HG03432 (cell line): ENCODE measurements around the gene CLMN.
"Not testable (repeated sequence)": the region's sequence is repeated elsewhere in the genome, so short reads cannot be mapped to it uniquely, and the experiment has no call there.

Experiments used
- ATAC-seq: cut with Tn5 transposase; IDR thresholded peaks from one replicate; pipeline ENCODE4 v1.9.1; 2021; ENCODE audit warnings: mild to moderate bottlenecking, moderate library complexity; ENCODE audit not compliant: unreplicated experiment

CLMN gene

DNA sequence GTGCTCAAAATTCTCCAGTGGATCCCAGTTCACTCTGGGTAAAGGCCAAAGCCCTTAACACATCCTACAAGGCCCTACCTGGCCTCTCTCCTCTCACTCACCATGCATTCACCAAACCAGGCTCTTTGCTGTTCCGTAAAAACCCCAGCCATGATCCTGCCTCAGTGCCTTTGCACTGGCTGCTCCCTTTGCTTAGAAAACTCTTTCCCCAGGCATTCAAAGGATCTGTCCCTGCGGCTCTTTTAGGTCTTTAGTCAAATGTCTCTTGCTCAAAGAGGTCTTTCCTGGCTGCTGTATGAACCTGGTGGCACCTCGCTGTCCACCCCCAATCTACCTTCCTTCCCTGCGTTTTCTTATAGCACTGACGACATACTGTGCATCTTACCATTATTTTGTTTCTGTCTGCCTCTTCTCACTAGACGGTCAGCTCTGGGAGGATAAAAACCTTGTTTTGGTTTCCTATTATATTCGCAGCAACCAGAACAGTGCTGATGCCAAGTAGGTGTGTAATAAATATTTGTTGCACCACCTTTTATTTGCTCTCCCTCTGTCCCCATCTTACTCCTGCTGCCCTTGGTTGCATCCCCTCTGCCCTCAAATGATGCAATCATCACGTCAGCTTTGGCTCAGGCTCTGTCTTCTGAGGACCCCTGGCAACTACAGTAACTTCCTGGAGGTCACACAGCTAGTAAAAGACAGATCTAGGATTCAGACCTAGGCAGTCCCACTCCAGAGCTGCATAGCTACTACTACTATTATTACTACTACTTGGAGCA is 138.6 kb downstream of the CLMN start:
- no peak for ATAC-seq

DNA sequence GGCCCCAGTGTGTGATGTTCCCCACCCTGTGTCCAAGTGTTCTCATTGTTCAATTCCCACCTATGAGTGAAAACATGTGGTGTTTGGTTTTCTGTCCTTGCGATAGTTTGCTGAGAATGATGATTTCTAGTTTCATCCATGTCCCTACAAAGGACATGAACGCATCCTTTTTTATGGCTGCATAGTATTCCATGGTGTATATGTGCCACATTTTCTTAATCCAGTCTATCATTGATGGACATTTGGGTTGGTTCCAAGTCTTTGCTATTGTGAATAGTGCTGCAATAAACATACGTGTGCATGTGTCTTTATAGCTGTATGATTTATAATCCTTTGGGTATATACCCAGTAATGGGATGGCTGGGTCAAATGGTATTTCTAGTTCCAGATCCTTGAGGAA is 144.0 kb downstream of the CLMN start:
- not testable (repeated sequence) for ATAC-seq

DNA sequence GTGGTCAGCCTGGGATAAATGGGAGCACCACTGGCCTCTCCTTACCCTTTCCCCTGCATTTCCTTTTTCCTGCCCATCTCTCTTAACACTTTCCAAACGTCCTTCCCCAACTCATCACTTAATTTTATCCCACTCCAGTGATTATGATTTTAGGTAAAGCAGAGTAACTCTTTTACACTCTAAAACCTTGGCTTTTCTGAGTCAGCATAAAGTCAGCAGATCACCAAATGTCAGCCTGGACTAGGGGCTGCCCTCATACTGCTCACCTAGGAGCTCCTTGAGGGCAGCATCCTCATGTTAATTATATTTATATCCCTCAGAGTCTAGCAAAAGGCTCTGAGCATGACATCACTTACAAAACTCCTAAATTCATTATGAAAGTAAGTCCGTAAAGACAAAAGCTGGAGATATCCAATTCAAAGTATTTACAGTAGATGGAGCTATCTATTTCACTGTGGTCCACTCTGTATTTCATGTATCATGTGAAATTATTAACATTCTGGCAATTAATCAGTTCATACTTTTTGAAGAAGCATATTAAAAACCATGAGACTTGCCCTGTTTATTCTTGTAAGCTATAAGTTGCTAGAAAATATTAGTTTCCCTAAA is 145.4 kb downstream of the CLMN start:
- no peak for ATAC-seq

DNA sequence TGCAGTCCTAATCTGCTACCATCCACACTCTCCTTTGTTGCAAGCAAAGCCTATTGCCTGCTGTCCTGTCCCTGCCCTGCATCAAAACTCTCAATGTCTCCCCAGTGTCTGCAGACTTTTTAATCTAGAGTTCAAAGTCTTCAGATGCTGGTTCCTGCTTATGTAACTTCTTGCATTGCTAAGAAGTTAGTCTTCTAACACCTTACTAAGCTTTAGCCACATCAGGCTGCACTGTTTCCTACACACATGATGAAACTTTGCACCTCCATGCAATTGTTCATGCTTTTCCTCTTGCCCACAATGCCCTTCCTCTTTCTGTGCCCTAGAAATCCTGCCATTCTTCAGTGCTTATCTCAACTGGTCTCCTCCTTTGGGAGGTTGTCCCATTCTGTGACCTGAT is 146.2 kb downstream of the CLMN start:
- ATAC-seq = no peak

DNA sequence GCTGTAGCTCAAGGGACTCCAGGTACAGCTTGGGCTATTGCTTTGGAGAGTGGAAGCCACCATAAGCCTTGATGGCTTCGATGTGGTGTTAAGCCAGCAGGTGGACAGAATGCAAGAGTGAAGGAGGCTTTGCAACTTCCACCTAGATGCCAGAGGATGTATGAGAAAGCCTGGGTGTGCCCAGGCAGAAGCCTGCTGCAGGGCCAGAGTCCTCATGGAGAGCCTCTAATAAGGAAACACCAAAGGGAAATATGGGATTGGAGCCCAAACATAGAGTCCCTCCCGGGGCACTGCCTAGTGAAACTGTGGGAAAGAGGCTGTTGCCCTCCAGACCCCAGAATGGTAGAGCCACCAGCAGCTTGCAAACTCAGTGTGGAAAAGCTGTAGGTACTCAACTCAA is 152.5 kb downstream of the CLMN start:
- no peak for ATAC-seq

DNA sequence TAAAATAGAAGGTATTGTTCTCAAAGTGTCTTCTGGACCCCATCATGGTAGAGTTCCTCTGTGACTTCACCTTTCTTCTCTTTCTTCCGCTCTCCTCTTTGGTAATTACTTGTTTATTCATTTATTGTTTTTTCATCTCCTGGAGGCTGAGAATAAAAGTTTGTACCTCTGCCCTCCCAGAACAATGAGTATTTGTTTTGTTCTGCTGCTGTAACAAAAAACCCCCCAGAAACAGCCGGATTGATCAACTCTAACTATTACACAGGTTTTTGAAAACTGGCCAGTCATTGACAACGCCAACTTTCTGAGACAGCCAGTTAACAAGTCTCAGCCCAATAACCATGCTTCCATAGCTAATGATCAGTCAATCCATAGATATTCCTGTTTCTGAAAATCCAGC is 154.2 kb downstream of the CLMN start:
- no peak for ATAC-seq

DNA sequence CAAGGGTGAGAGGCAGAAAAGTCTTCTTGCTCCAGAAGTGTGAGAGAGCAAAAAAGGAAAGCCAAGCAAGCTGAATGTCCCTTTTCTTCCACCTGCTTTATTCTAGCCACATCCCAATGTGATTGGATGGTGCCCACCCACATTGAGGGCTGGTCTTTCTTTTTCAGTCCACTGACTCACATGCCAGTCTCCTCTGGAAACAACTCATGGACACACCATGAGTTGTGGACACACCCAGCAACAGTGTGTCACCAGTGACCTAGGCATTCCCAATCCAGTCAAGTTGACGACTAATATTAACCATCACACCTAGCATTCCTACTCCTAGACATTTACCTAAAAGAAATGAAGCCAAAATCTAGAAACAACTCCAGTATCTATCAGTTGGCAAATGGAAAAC is 155.2 kb downstream of the CLMN start:
- ATAC-seq = no peak

DNA sequence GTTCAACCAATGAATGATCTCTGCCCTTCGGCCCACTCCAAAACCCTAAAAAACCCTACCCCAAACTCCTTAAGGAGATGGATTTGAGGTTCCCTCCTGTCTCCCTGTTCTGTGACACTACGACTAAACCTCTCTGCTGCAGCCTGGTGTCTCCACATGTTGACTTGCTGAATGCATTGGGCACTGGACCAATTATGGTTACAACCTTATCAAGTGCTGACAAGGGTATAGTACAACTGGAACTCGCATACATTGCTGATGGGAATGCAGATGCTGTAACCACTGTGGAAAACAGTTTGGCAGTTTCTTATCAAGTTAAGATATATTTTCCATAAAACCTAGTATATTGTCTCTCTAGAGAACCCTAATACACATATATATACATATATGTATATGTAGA is 156.0 kb downstream of the CLMN start:
- no peak for ATAC-seq

DNA sequence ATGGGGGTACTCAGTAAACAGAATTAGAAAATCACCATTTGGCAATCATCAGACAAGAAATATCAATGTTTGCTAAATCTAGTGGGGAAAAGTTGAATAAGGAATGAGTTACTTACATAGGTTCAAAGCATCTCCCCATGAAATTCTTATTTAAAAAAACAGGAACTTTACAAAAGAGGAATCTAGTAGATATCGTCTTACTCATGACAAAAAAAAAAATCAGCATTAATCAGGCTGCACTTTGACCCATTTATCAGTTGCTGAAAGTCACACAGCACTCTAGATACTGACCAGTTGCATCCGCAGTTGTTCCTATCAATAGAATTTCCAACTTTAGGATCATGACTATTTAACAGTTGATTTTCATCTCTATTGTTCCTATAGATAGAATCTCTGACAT is 156.6 kb downstream of the CLMN start:
- no peak for ATAC-seq

DNA sequence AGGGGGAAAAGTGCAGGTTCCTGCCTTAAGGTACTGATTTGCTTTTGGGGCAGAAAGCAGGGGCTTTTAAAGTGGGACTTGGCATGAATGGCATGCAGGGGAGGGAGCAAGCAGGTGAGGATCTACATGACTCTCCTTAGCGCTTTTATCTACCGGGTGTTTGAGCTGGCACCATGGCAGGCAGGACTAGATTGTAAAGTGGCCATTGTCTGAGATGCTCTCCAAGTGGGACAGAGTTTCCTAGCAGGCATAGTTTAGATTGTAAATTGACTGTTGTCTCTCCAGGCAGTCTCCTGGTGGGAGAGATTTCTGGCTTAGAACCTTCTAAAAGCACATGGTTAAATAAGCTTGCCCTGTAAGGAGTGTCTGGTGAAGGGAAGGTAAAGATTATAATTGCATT is 157.1 kb downstream of the CLMN start:
- ATAC-seq = no peak

DNA sequence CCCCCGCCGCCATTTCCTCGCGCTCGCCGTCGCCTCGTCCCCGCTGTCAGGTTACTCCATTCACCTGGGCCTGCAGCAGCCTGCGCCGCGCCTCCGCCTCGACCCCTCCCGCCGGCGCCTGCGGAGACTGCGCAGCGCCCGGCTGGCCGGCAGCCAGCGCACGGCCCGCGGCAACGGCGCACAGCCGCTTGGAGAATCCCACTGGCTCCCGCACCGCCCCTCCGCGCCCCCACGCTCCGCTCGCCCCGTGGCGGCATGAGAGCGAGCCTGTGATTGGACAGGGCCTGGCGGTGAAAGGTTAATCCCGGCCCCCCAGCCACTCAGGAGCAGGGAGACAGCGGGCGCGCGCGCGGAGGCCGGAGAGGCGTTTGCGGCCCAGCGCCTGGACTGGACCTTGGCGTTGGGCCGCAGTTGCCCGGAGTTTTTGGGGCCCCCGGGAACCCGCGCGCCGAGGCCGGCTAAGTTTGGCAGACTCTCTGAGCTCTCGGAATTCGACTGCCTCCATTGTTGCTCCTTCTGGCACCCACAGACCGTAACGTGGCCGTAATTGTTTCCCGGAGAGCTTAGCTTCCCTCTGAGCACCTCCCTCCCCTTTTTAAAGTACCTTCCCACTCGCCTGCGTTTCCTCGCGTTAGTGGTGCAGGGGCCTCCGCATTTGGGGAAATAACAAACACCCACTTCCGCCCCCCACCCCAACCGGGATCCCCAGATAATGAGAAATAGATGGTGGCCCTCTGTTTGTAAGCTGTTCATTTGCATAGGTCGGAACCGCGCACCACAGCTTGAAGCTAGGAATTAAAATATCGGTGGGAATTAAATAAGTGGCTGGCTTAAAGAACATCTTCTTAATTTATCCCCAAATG is 162.2 kb downstream of the CLMN start, which contains the start of gene DICER1:
DICER1 (minus strand) TSS at position 203 of the 863 bp plus-strand sequence. CDS start 24,071 bp downstream, outside the sequence.
- peak; percentile 82 for ATAC-seq

DNA sequence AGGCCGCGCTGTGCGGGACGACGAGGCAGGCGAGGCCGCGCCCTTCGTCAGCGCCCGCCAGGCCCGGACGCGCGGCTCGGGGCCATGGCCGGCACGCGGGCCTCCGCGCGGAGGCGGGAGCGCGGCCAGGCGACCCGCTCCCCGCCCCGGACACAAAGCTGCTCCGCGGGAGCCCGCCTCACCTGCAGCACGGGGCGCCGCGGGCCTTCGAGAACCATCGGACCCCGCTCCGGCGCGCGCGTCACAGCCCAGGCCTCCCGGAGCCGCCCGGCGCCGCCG is 162.7 kb downstream of the CLMN start:
- ATAC-seq = peak; percentile 38

DNA sequence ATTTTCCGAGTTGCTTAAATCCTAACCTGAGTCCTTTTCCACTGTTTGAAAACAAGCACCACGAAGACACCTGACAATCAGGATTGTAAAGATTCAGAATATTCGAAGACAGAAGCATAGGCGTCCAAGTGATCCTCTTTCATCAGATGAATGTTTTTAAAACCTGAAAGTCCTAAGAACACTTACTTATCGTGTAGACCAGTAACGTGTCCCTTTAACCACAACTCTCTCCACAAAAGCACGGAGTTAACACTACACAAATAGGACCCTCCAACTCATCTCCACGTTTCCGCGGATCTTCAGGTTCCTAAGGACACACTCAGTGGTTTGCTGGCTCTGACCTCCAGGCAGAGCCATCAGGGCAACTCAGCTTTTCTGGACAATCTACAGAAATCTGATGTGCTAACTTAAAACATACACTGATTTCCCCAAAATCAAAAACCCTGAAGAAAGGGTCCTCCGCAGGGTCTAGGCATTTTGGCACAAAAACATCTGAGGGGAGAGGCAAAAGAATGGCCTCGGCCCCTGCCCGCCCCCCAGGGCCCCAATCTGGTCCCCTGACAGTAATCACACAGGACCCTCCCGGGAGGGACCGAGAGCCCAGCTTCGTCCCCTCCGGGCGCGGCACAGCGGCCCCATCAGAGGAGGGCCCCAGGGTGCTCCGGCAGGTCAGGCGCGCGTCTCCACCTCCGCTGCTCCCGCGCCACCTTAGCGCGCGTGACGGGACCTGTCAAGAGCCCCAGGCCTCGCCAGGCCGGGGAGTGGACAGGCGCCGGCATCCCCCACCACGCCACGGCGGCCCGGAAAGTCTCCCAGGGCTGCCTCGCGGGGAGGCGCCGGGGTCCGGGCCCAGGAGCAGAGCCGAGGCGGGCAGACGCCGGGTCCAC is 163.3 kb downstream of the CLMN start:
- ATAC-seq = peak; percentile 33

DNA sequence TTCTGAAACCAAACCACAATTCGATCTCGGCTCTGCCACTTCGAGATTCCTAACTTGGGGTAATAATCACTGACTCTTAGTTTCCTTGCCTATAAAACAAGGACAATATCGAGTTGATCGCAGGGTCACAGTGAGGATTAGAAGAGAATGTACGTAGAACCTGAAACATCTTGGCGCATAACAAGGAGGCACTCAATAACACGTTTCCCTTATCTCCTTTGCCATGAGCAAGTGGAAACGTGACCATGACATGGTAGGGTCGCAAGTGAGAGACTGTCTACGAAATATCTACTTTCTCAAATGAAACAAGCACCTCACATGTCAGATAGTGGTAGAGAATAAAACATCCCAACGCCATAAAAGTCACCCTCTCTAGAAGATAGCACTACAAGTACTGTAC is 164.7 kb downstream of the CLMN start:
- no peak for ATAC-seq

DNA sequence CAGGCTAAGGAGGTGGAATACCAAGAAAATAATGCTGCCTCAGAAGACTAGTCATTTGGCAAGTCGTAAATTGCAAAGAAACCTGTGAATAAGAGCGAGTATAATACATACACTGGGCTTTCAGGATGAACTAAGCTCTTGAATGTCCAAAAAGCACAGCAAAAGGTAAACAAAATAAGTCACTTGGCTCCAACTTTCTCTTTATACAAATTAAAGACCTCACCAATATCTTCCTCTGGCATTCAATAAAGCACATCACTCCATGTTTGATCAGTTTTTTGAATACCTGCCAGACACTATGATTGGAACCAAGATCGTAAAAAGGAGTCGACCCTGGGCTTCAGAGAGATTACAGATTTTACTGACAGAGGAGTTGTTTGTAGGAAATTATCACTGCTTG is 165.8 kb downstream of the CLMN start:
- no peak for ATAC-seq

DNA sequence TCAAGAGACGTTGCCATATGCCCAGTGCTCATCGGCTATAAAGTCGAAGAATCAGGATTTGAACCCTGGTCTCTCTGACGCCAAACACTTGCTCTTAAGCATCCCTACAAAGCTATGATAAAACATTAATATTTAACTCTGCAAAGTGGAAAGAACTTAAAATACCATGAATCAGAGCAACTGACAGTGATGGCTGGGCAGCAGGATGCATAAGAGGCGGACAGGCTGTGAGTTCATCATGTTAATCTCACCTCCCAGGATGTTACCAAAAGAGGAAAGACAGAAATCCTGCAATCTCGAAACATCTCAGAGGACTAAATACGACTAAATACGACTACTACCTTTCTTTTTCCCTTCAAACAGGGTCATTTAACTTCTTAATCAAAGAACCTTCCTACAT is 168.1 kb downstream of the CLMN start:
- no peak for ATAC-seq

DNA sequence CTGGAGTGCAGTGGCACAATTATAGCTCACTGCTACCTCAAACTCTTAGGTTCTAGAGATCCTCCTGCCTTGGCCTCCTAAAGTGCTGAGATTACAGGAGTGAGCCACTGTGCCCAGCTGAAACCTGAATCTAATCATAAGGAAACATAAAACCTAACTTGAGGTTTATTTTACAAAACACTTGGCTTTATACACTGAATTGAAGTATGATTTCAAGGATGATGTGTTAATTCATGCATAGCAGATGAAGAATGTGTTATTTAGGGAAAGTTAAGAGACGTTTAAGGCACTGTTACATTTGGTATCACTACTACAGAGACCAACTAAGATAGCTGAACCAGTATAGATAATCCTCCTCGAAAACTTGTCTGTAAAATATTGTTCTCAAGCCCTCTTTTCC is 168.8 kb downstream of the CLMN start:
- ATAC-seq = no peak

DNA sequence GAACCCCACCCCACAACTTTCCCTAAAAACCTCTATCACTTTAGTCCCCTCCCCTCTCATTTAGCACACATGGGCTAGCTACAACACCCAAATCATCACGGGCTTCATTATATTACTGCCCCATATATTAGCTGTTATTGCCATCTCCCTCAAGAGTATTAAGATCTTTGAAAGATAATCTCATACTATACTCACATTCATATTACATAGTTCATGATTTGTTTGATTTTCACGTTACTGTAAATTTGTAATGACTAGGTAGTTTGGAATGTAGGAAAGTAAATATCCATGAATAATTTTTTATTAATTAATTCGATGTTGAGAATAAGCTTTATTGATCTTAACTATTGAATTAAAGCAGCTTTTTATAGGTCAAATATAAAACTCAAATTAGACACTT is 170.3 kb downstream of the CLMN start:
- no peak for ATAC-seq

DNA sequence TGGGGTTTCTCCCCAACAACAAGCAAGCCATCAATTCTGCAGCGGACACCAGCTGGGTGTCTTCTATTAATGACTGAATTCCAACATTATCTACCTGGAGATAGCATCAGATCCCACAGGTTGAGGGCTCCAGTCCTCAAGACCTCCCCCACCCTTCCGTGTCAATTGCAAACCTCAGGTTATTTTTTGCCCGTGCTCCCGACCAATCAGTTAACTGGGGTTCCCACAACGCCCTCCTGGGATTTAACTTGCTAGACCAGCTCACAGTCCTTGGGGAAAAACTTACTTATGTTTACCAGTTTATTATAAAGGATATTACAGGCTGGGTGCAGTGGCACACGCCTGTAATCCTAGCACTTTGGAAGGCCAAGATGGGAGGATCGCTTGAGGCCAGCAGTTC is 172.1 kb downstream of the CLMN start:
- no peak for ATAC-seq

DNA sequence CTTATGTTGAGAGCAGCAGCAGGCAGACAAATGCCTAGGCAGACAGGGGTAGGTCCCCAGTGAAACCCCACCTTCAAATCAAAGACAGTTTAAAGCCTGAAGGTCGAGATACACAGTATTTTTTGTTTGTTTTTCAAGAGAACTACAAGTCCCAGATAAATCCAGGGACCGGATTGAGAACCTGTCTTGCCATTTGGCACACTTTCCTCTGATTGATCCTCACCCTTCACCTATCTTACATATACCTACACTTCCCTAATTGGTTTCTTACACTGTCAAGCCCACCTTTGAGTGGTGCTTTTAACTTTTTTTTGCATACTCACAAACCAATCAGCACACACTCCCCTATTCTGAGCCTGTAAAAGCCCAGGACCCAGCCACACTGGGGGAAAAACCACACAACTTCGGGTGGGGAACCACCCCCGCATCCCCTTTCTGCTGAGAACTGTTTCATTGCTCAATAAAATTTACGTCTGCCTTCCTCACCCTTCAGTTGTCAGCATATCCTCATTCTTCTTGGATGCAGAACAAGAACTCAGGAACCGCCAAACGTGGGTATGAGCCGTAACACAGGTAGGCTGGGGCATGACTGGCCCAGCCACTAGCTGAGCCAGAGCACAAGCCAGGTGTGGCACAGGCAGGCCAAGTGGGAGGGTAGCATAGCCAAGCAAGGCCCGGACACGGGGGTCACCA is 173.5 kb downstream of the CLMN start:
- no peak for ATAC-seq
